DOHH2 (cell line): Measurements from ENCODE around the gene VAV2.

Experiments used
- EZH2phosphoT487 ChIP-seq: fragments of 200-600 bp; sonication (generic); IDR thresholded peaks from 2 replicates; pipeline ENCODE4 v1.6.1; 2017; ENCODE audit warnings: borderline replicate concordance, mild to moderate bottlenecking, antibody characterized with exemption, low read length, moderate library complexity, mixed read lengths
- TF ChIP-seq, protein P1 (sequence below): fragments of 200-600 bp; sonication (generic); IDR thresholded peaks from one replicate; pipeline ENCODE4 v1.5.1; 2014; ENCODE audit warnings: antibody characterized with exemption, mild to moderate bottlenecking, low read depth, low read length; ENCODE audit not compliant: poor library complexity, severe bottlenecking

- TF ChIP-seq, protein P1, sequence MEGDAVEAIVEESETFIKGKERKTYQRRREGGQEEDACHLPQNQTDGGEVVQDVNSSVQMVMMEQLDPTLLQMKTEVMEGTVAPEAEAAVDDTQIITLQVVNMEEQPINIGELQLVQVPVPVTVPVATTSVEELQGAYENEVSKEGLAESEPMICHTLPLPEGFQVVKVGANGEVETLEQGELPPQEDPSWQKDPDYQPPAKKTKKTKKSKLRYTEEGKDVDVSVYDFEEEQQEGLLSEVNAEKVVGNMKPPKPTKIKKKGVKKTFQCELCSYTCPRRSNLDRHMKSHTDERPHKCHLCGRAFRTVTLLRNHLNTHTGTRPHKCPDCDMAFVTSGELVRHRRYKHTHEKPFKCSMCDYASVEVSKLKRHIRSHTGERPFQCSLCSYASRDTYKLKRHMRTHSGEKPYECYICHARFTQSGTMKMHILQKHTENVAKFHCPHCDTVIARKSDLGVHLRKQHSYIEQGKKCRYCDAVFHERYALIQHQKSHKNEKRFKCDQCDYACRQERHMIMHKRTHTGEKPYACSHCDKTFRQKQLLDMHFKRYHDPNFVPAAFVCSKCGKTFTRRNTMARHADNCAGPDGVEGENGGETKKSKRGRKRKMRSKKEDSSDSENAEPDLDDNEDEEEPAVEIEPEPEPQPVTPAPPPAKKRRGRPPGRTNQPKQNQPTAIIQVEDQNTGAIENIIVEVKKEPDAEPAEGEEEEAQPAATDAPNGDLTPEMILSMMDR: no peak
- no peak for TF ChIP-seq EZH2phosphoT487
Measured at GRCh38 chr9:133810556-133811195, 181.4 kb downstream of the VAV2 start.
